Caco-2 (cell line): ENCODE measurements around the gene PLCB1. TPM values are rescaled to one million over a fixed set of nuclear protein-coding genes. Genes with fewer than 3 reads are reported as not detected.

Experiments used
- BruUV-seq: library from RNA; stranded (reverse); fragments of 400-500 nt; replicated peaks from 2 replicates; lab custom pipeline; 2021; lab: Mats Ljungman, UMichigan
- CTCF ChIA-PET: fragments of 300-600 bp; sonication (Branson Sonifier 250); formaldehyde crosslinking; loops from one replicate; lab custom pipeline; 2022; ENCODE audit warnings: antibody characterized with exemption; lab: Charles Lee
- POLR2A ChIA-PET: fragments of 300-600 bp; sonication (Branson Sonifier 250); formaldehyde crosslinking; loops from one replicate; lab custom pipeline; 2022; ENCODE audit warnings: antibody characterized with exemption; lab: Charles Lee
- DNase-seq, 2 experiments: peaks; one replicate each; pipeline versions ENCODE4 v3.0.0 to v3.0.0-alpha.2; 2020 to 2022
- H3K27me3 ChIP-seq: replicated peaks from 2 replicates; pipeline ENCODE4 v1.6.0; 2011; ENCODE audit warnings: low read length; ENCODE audit not compliant: control insufficient read depth, insufficient read depth
- H3K36me3 ChIP-seq: 2 replicates; pipeline ENCODE4 v1.5.1; 2011; ENCODE audit warnings: low read length; ENCODE audit not compliant: control insufficient read depth, insufficient read depth
- H3K4me1 ChIP-seq: fragments of 250-450 bp; sonication (Bioruptor Pico); 2 replicates; pipeline ENCODE4 v1.5.1; 2020; ENCODE audit warnings: mild to moderate bottlenecking
- H3K4me3 ChIP-seq: 2 replicates; pipeline ENCODE4 v1.5.1; 2011; ENCODE audit warnings: low read depth, mild to moderate bottlenecking, control low read depth, low read length
- H3K9me3 ChIP-seq: fragments of 250-450 bp; sonication (Bioruptor Pico); 2 replicates; pipeline ENCODE4 v1.5.1; 2020; ENCODE audit warnings: mild to moderate bottlenecking, moderate library complexity
- H3K27ac Mint-ChIP-seq: one replicate; pipeline ENCODE4 v1.8.0; 2022; ENCODE audit warnings: mixed read lengths; ENCODE audit not compliant: unreplicated experiment
- H3K27me3 Mint-ChIP-seq: one replicate; pipeline ENCODE4 v1.8.0; 2022; ENCODE audit warnings: mixed read lengths; ENCODE audit not compliant: insufficient read depth, unreplicated experiment
- H3K36me3 Mint-ChIP-seq: one replicate; pipeline ENCODE4 v1.8.0; 2022; ENCODE audit warnings: mild to moderate bottlenecking, mixed read lengths; ENCODE audit not compliant: insufficient read depth, unreplicated experiment
- H3K4me1 Mint-ChIP-seq: one replicate; pipeline ENCODE4 v1.8.0; 2022; ENCODE audit warnings: low read depth, mixed read lengths; ENCODE audit not compliant: unreplicated experiment
- H3K4me3 Mint-ChIP-seq: one replicate; pipeline ENCODE4 v1.8.0; 2022; ENCODE audit warnings: mild to moderate bottlenecking, moderate library complexity, mixed read lengths; ENCODE audit not compliant: unreplicated experiment
- H3K9me3 Mint-ChIP-seq: one replicate; pipeline ENCODE4 v1.8.0; 2022; ENCODE audit warnings: mixed read lengths; ENCODE audit not compliant: unreplicated experiment
- CTCF ChIP-seq, 2 experiments: fragments of 200-600 bp in 1 of 2; IDR thresholded peaks; 1 replicate in 1 of 2; 2 replicates in 1 of 2; pipeline versions ENCODE4 v1.5.1 to v1.8.0; 2011 to 2022; ENCODE audit warnings: antibody characterized with exemption in 1 of 2, control low read depth in 1 of 2, inconsistent platforms in 1 of 2, low read depth in 1 of 2, low read length in 1 of 2, mild to moderate bottlenecking in 1 of 2, moderate library complexity in 1 of 2; ENCODE audit not compliant: insufficient read depth in 1 of 2, severe bottlenecking in 1 of 2, unreplicated experiment in 1 of 2
- intact Hi-C: fragments of 100-400 bp; cut with micrococcal nuclease; formaldehyde crosslinking; loops from one replicate; pipeline ENCODE4 v1.10.0; 2022; ENCODE audit not compliant: unreplicated experiment
- total RNA-seq: library from RNA; stranded (reverse); gene quantifications from 2 replicates; pipeline ENCODE4 v1.2.3, GENCODE V29; 2022

The PLCB1 gene
- total RNA-seq, 1 experiment from 2014 or later = 105 TPM

DNA sequence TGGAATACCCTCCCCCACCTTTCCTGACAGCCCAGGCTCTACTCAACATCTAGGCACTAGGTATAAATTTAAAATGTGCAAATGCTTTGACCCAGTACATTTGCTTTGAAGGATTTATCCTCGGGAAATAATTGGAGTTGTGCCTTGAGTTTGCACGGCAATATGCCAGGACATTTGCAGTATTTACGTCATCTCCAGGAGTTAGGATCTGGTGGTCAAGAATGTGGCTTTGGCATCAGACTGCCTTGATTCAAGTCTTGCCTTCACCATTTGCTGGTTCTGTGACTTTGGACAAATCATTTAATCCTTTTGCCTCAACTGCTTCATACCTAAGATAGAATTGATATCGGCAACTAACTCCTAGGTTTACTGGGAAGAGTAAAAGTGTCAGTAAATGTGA, 169.6 kb downstream of the PLCB1 start:
- Mint-ChIP-seq H3K36me3 (peaks cover 15% of the 10 kb centered on the region), H3K4me1 (peaks cover 6% of the 10 kb centered on the region), H3K4me3 (no peak overlapping the region), H3K9me3 (peaks cover 11% of the 10 kb centered on the region), H3K27me3 (no peaks in the 10 kb centered on the region), H3K27ac (no peak overlapping the region)
- CTCF ChIA-PET = no interaction called here
- no TSS peak for BruUV-seq
- no peak for DNase-seq
- POLR2A ChIA-PET = no interaction called here
- Histone ChIP-seq H3K9me3 (no peaks in the 10 kb centered on the region), H3K4me1 (no peaks in the 10 kb centered on the region), H3K27me3 (no peaks in the 10 kb centered on the region), H3K4me3 (no peak overlapping the region), H3K36me3 (no peaks in the 10 kb centered on the region)
- intact Hi-C loops = no loop called here
- no peak for TF ChIP-seq CTCF (IDR thresholded peaks at IDR 0.05; ENCODE audit: insufficient read depth in 1 of 2, low read depth in 1 of 2, low read length in 1 of 2, severe bottlenecking in 1 of 2, unreplicated experiment in 1 of 2)

DNA sequence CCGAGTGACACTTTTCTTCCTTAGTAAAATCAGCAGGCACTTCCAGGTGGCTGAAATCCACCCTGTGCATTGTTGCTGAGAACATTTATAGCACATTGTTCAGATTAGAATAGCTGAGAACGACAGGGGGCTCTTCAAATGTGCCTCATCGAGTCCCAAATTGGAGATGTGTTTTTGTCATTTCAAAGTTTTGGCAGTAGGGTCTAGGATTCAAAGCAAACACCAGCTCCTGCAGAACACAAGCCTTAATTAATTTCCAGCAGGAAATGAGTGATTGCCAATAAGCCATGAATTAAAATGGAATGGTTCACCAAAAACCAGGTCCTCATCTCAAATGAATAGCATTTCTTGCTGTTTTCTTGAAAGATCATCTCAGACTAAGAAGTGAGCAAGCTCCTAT, 171.6 kb downstream of the PLCB1 start:
- TF ChIP-seq CTCF (IDR thresholded peaks at IDR 0.05; ENCODE audit: insufficient read depth in 1 of 2, low read depth in 1 of 2, low read length in 1 of 2, severe bottlenecking in 1 of 2, unreplicated experiment in 1 of 2) = no peak
- no peak overlapping the region for H3K4me3 ChIP-seq
- intact Hi-C loops = no loop called here
- Mint-ChIP-seq H3K9me3 (peaks cover 11% of the 10 kb centered on the region), H3K36me3 (peaks cover 15% of the 10 kb centered on the region), H3K27me3 (no peaks in the 10 kb centered on the region), H3K27ac (no peak overlapping the region), H3K4me3 (no peak overlapping the region), H3K4me1 (peaks cover 6% of the 10 kb centered on the region)
- CTCF ChIA-PET = no interaction called here
- no peaks in the 10 kb centered on the region for H3K4me1 ChIP-seq
- no peaks in the 10 kb centered on the region for H3K9me3 ChIP-seq
- no TSS peak for BruUV-seq
- POLR2A ChIA-PET = no interaction called here
- no peaks in the 10 kb centered on the region for H3K36me3 ChIP-seq
- H3K27me3 ChIP-seq = no peaks in the 10 kb centered on the region
- DNase-seq = no peak

- Histone ChIP-seq H3K27me3 (no peaks in the 10 kb centered on the region), H3K4me3 (no peak overlapping the region), H3K9me3 (no peaks in the 10 kb centered on the region), H3K36me3 (no peaks in the 10 kb centered on the region), H3K4me1 (no peaks in the 10 kb centered on the region)
- peaks cover 6% of the 10 kb centered on the region for H3K4me1 Mint-ChIP-seq
- no peak overlapping the region for H3K4me3 Mint-ChIP-seq
- no peaks in the 10 kb centered on the region for H3K27me3 Mint-ChIP-seq
- DNase-seq = no peak
- intact Hi-C loops = no loop called here
- peak overlapping the region; percentile 39 for H3K27ac Mint-ChIP-seq
- TF ChIP-seq CTCF (IDR thresholded peaks at IDR 0.05; ENCODE audit: insufficient read depth in 1 of 2, low read depth in 1 of 2, low read length in 1 of 2, severe bottlenecking in 1 of 2, unreplicated experiment in 1 of 2) = no peak
- CTCF ChIA-PET = interaction anchor here (0.6 kb wide), 1 partner anchor 55 kb away, joined by 3 read pairs; no protein-coding TSS in a partner anchor
- POLR2A ChIA-PET = no interaction called here
- BruUV-seq = no TSS peak
- H3K36me3 Mint-ChIP-seq = peaks cover 15% of the 10 kb centered on the region
- H3K9me3 Mint-ChIP-seq = peaks cover 9% of the 10 kb centered on the region
Observed at GRCh38 chr20:8304124-8304816, 172.2 kb downstream of the PLCB1 start.
